Effector memory CD8-positive, alpha-beta T cell (primary cell): ENCODE measurements around the gene REST.

Experiments used
- ATAC-seq: fragments of 150-1000 bp; cut with Tn5 transposase; replicated peaks from 2 replicates; pipeline ENCODE4 v1.10.0; 2021; ENCODE audit warnings: mild to moderate bottlenecking, moderate library complexity
- DNase-seq, 3 experiments: peaks; one replicate each; pipeline ENCODE4 v3.0.0; 2021
- H3K27ac Mint-ChIP-seq, 2 donors: one replicate each; pipeline ENCODE4 v1.8.0; 2022; ENCODE audit warnings: mild to moderate bottlenecking in 2 of 2, mixed read lengths in 2 of 2, moderate library complexity in 2 of 2
- H3K27me3 Mint-ChIP-seq, 2 donors: one replicate each; pipeline ENCODE4 v1.8.0; 2022; ENCODE audit warnings: mixed read lengths in 2 of 2
- H3K36me3 Mint-ChIP-seq: one replicate; pipeline ENCODE4 v1.8.0; 2022; ENCODE audit warnings: mild to moderate bottlenecking, moderate library complexity, mixed read lengths; ENCODE audit not compliant: insufficient read depth
- H3K4me1 Mint-ChIP-seq, 2 donors: one replicate each; pipeline ENCODE4 v1.8.0; 2022; ENCODE audit warnings: low read depth in 2 of 2, mixed read lengths in 2 of 2
- H3K4me3 Mint-ChIP-seq, 2 donors: one replicate each; pipeline ENCODE4 v1.8.0; 2022; ENCODE audit warnings: mild to moderate bottlenecking in 2 of 2, mixed read lengths in 2 of 2, moderate library complexity in 2 of 2
- H3K9me3 Mint-ChIP-seq, 2 donors: one replicate each; pipeline ENCODE4 v1.8.0; 2022; ENCODE audit warnings: mixed read lengths in 2 of 2

The REST gene

DNA sequence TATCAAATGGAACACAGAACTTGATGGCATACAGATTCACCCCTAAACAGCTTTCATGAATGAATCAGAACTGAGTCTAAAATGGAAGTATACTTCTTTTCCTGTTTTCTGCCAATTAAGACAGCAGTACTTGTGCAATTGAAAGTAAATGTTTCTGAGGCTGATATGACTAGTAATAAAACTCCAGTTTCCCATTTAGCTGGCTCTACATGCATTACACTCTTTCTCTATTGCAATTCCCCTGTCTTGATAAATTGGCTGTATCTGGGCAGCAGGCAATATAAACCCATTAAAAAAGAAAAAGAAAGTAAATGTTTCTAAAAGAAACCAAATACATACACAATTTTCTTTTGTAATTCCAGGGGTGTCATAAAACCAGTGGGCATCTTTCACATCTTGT, 65.1 kb downstream of the REST start:
- Mint-ChIP-seq H3K4me1 (peaks cover 23 to 35% of the 10 kb centered on the region in 2 donors), H3K27ac (no peak overlapping the region), H3K36me3 (peaks cover 78% of the 10 kb centered on the region), H3K9me3 (no peaks in the 10 kb centered on the region), H3K27me3 (no peaks in the 10 kb centered on the region), H3K4me3 (no peak overlapping the region)
- DNase-seq (no peak), ATAC-seq (no peak)

- no peak for DNase-seq
- ATAC-seq, result no peak
- no peak overlapping the region for H3K27ac Mint-ChIP-seq
- H3K36me3 Mint-ChIP-seq, result peaks cover 79% of the 10 kb centered on the region
- H3K4me1 Mint-ChIP-seq, result peaks cover 24 to 39% of the 10 kb centered on the region in 2 donors
- no peak overlapping the region for H3K4me3 Mint-ChIP-seq
- no peaks in the 10 kb centered on the region for H3K27me3 Mint-ChIP-seq
- no peaks in the 10 kb centered on the region for H3K9me3 Mint-ChIP-seq
Measured at GRCh38 chr4:56973336-56973735, 65.6 kb downstream of the REST start.

DNA sequence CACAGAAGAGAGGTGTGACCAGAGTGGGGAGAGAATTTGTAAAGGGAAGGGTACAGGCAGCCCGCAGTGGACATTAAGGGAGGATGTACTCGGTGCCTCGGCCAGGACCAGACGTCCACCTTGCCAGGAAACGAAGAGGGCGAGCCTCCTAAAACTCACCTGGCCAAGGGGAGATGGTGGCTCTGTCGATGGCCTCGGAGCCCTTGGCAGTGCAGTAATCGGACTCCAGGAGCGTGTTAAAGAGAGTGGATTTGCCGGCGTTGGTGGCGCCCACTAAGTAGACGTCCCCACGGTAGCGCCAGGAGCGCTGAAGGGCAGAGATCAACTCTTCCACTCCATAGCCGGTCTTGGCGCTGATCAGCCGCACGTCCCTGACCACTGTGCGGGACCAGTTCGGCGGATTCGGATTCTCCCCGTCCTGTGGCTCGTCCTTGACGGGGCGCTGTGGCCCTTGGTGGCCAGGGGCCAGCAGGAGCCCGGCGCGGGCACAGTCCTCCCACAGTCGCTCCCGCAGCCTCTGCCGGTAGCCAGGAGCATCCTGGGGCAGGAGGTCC, 68.7 kb downstream of the REST start:
- Mint-ChIP-seq H3K4me1 (peaks cover 38 to 53% of the 10 kb centered on the region in 2 donors), H3K27me3 (no peaks in the 10 kb centered on the region), H3K36me3 (peaks cover 68% of the 10 kb centered on the region), H3K27ac (peak overlapping the region; percentile 58 to 99), H3K9me3 (no peaks in the 10 kb centered on the region), H3K4me3 (peak overlapping the region; percentile 100)
- ATAC-seq, result no peak
- DNase-seq, result no peak

- Mint-ChIP-seq H3K9me3 (no peaks in the 10 kb centered on the region), H3K36me3 (peaks cover 63% of the 10 kb centered on the region), H3K27me3 (no peaks in the 10 kb centered on the region), H3K27ac (peak overlapping the region; percentile 99), H3K4me1 (peaks cover 40 to 55% of the 10 kb centered on the region in 2 donors), H3K4me3 (peak overlapping the region; percentile 100)
- DNase-seq (peak; percentile 24 to 47 (median 43)), ATAC-seq (peak; percentile 40)
Measured at GRCh38 chr4:56976837-56977320, 69.2 kb downstream of the REST start.

- Mint-ChIP-seq H3K9me3 (no peaks in the 10 kb centered on the region), H3K4me3 (peak within 1 kb of the TSS; percentile 100), H3K27ac (peak within 1 kb of the TSS; percentile 99), H3K4me1 (peaks cover 45 to 60% of the 10 kb centered on the region in 2 donors), H3K36me3 (peaks cover 61% of the 10 kb centered on the region), H3K27me3 (no peaks in the 10 kb centered on the region)
- DNase-seq, result peak; percentile 97 to 99 (median 98)
- ATAC-seq, result peak; percentile 79
Measured at GRCh38 chr4:56977321-56978012, 69.8 kb downstream of the REST start, which contains the start of gene NOA1. Gene NOA1, minus strand, starts transcription at chr4:56977606. Its CDS starts 21 bp downstream, at chr4:56977585.

DNA sequence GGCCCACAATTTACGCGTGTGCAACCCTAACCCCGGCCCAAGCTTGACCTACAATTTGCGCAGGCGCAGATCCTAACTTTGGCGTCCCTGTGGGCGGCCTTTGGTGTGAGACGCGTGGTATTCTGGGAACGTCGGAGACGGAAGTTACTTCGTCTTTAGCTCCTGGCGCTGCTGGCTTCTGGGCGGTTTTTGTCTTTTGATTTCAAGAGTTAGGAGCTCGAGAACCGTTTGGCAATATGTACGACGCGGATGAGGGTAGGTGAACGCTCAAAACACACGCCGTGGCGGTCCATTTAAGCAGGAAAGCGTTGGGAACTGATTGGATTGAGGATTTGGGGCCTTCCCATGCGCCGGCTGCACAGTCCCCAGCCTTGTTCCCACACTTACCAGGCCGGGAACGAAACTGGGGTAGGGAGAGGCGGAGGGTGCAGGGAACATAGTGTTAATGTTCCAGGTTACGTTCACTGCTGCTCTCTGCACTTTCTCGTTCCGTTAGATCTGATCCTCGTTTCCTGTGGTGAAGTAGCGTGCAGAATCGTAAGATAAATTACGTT, 71.1 kb downstream of the REST start, which contains the start of gene POLR2B:
Gene POLR2B (plus strand): TSS at position 147 of the 554 bp plus-strand sequence. CDS start 90 bp downstream, at position 237.
- Mint-ChIP-seq H3K27ac (peak within 1 kb of the TSS; percentile 99), H3K9me3 (no peaks in the 10 kb centered on the region), H3K27me3 (no peaks in the 10 kb centered on the region), H3K4me3 (peak within 1 kb of the TSS; percentile 100), H3K36me3 (peaks cover 52% of the 10 kb centered on the region), H3K4me1 (peaks cover 48 to 68% of the 10 kb centered on the region in 2 donors)
- ATAC-seq (peak; percentile 43), DNase-seq (peak; percentile 67 to 75 (median 73))

DNA sequence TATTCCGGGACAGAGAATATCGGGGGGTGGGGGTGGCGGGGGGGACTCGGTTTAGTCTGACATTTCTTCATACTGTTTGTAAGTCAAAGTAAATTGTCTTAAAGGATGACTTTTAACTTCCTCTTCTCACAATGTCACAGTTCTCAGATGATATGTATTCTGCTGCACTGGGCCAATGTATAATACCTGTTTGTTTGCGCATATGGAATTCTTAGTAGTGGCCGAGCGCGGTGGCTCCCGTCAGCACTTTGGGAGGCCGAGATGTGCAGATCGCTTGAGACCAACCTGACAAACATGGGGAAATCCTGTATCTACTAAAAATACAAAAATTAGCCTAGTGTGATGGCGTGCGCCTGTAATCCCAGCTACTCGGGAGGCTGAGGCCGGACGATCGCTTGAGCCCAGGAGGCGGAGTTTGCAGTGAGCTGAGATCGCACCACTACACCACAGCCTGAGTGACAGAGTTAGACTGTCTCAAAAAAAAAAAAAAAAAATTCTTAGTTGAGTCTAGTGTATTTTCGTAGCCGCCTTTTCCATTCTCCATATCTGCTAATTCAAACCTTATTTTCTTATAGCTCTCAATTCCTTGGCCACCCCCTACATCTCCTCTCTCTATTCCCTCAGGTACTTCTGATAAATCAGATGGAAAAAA, 71.8 kb downstream of the REST start:
- ATAC-seq, result peak; percentile 10
- Mint-ChIP-seq H3K36me3 (peaks cover 48% of the 10 kb centered on the region), H3K27me3 (no peaks in the 10 kb centered on the region), H3K27ac (peak overlapping the region; percentile 99), H3K4me1 (peaks cover 51 to 72% of the 10 kb centered on the region in 2 donors), H3K4me3 (peak overlapping the region; percentile 100), H3K9me3 (no peaks in the 10 kb centered on the region)
- DNase-seq, result peak; percentile 18 to 38 (median 37)

GRCh38 chr4:56981795-56982201, 74.1 kb downstream of the REST start:
- ATAC-seq (no peak), DNase-seq (no peak)
- Mint-ChIP-seq H3K9me3 (no peaks in the 10 kb centered on the region), H3K27ac (peak overlapping the region; percentile 30 to 54), H3K4me3 (peak overlapping the region; percentile 51 to 100), H3K36me3 (peaks cover 52% of the 10 kb centered on the region), H3K4me1 (peaks cover 43 to 69% of the 10 kb centered on the region in 2 donors), H3K27me3 (no peaks in the 10 kb centered on the region)

GRCh38 chr4:56986192-56986591, 78.5 kb downstream of the REST start:
- Mint-ChIP-seq H3K4me1 (peaks cover 29 to 52% of the 10 kb centered on the region in 2 donors), H3K9me3 (no peaks in the 10 kb centered on the region), H3K27ac (no peak overlapping the region), H3K27me3 (no peaks in the 10 kb centered on the region), H3K36me3 (peaks cover 52% of the 10 kb centered on the region), H3K4me3 (no peak overlapping the region)
- ATAC-seq, result no peak
- no peak for DNase-seq

- DNase-seq (no peak), ATAC-seq (no peak)
- peaks cover 59% of the 10 kb centered on the region for H3K36me3 Mint-ChIP-seq
- H3K9me3 Mint-ChIP-seq, result no peaks in the 10 kb centered on the region
- H3K4me1 Mint-ChIP-seq, result peaks cover 29 to 51% of the 10 kb centered on the region in 2 donors
- H3K27ac Mint-ChIP-seq, result no peak overlapping the region
- H3K4me3 Mint-ChIP-seq, result no peak overlapping the region
- no peaks in the 10 kb centered on the region for H3K27me3 Mint-ChIP-seq
Measured at GRCh38 chr4:56986952-56987351, 79.3 kb downstream of the REST start.

DNA sequence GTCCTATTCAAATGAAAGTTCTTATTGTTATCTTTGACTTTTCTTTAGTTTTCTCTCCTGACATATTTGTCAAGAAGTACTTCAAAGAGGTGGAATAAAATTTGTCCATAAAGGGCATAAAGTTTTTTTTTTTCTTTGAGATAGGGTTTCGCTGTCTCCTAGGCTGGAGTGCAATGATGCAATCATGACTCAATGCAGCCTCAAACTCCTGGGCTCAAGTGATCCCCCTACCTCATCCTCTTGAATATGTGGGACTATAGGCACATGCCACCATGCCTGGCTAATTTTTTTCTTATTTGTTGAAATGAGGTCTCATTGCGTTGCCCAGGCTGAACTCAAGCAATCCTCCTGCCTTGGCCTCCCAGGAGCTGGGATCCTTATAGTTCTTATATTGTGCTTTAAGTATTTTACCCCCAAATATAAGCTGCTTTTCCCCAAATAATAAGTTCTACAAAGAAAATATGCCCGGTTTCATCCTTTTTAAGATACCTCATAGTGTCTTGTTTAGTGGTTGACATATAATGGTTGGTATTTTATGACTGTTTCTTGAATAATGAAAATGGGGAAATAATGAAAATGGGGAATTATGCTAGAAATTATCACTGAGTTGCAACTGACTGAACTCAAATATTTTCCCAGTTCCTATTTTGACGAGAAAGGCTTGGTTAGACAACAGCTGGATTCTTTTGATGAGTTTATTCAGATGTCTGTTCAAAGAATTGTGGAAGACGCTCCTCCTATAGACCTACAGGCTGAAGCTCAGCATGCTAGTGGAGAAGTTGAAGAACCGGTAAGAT, 82.6 kb downstream of the REST start:
- Mint-ChIP-seq H3K4me3 (peak overlapping the region in 1 of 2 donors; percentile 18), H3K9me3 (no peaks in the 10 kb centered on the region), H3K27me3 (no peaks in the 10 kb centered on the region), H3K4me1 (peaks cover 12 to 32% of the 10 kb centered on the region in 2 donors), H3K36me3 (peaks cover 83% of the 10 kb centered on the region), H3K27ac (peak overlapping the region; percentile 9 to 44)
- ATAC-seq (no peak), DNase-seq (no peak)

DNA sequence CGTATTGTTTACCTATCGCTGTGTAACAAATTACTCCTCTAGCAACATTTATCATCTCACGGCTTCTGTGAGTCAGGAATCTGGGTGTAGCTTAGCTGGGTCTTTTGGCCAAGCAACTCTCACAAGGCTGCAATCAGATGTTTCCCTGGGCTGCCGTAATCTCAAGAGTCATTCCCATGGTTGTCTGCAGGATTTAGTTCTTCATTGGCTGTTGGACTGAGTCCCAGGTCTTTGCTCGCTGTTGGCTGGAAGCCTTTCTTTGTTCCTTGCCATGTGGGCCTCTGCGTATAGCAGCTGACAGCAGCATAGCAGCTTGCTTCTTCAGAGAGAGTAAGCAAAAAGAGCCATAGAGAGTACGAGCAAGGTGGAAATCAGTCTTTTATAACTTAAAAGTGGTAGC, 87.8 kb downstream of the REST start:
- no peaks in the 10 kb centered on the region for H3K9me3 Mint-ChIP-seq
- peaks cover 98% of the 10 kb centered on the region for H3K36me3 Mint-ChIP-seq
- no peak for ATAC-seq
- peak overlapping the region in 1 of 2 donors; percentile 62 for H3K27ac Mint-ChIP-seq
- peaks cover 11 to 46% of the 10 kb centered on the region in 2 donors for H3K4me1 Mint-ChIP-seq
- H3K27me3 Mint-ChIP-seq, result no peaks in the 10 kb centered on the region
- no peak overlapping the region for H3K4me3 Mint-ChIP-seq
- no peak for DNase-seq
